Measurements from ENCODE around the gene PRR11. TPM values are rescaled to one million over a fixed set of nuclear protein-coding genes. Genes with fewer than 3 reads are reported as not detected.

The PRR11 gene
- total RNA-seq, 1 experiment from 2014 or later = 86.7 TPM

- peak; percentile 43 for ATAC-seq
- Histone ChIP-seq H4K20me1 (ENCODE audit: insufficient read depth) (no peaks in the 10 kb centered on the region; the same call in 1 of the 2 replicates), H3K27ac (ENCODE audit: low read depth, low read length) (peak overlapping the region; percentile 80), H3K4me3 (replicated peaks in 1 of 2; ENCODE audit: low read depth in 1 of 2, low read length in 2 of 2) (peak overlapping the region; percentile 63 to 86), H2AFZ (ENCODE audit: low read depth, low read length, poor library complexity, severe bottlenecking) (peak overlapping the region; percentile 20), H3K79me2 (ENCODE audit: insufficient read depth, low read length) (peaks cover 56% of the 10 kb centered on the region), H3K4me1 (ENCODE audit: control insufficient read depth in 1 of 2, insufficient read depth in 2 of 2, low read length in 2 of 2) (peaks cover 12 to 19% of the 10 kb centered on the region in 2 experiments), H3K36me3 (ENCODE audit: control insufficient read depth in 1 of 2, insufficient read depth in 2 of 2, low read length in 2 of 2) (peaks cover 7 to 10% of the 10 kb centered on the region in 2 experiments; a peak in 3 of 4 replicates), H3K27me3 (ENCODE audit: insufficient read depth, low read length) (no peaks in the 10 kb centered on the region), H3K9me3 (ENCODE audit: control insufficient read depth in 1 of 2, insufficient read depth in 1 of 2, low read depth in 1 of 2, low read length in 2 of 2) (no peaks in the 10 kb centered on the region), H3K9me2 (ENCODE audit: insufficient read depth) (no peaks in the 10 kb centered on the region), H3K9ac (ENCODE audit: low read length) (peak overlapping the region; percentile 90), H3K4me2 (ENCODE audit: low read length) (peak overlapping the region; percentile 90)
- TSS peak; percentile 38 for BruUV-seq (replicated peaks)
- no peak for TF ChIP-seq ZNF274 (IDR thresholded peaks at IDR 0.05; ENCODE audit: low read depth, low read length)
- TF ChIP-seq SRF (IDR thresholded peaks at IDR 0.05; ENCODE audit: low read depth) = no peak
- no peak for TF ChIP-seq JUND (IDR thresholded peaks at IDR 0.05)
- 0 out of 2 replicates have a peak, but pooled peaks have one; percentile 36 for TF ChIP-seq SIN3A (IDR thresholded peaks at IDR 0.05; ENCODE audit: low read depth)
- ChIA-PET POLR2A (interaction anchor here (1.1 to 1.4 kb wide), 4 partner anchors 10 to 475 kb away, joined by 3 to 6 read pairs (median 4); no protein-coding TSS in a partner anchor), CTCF (interaction anchor here (0.8 to 2.2 kb wide), 2 partner anchors 11 to 40 kb away, joined by 3 to 6 read pairs; no protein-coding TSS in a partner anchor), RAD21 (ENCODE audit: low non-redundant PET in 1 of 2, low total read pairs in 2 of 2, uncharacterized antibody in 2 of 2, unreplicated experiment in 2 of 2) (interaction anchor here in 1 of 2 experiments (1.1 kb wide), 1 partner anchor 49 kb away, joined by 4 read pairs; the partner anchor contains the start of genes PRR11 and SKA2)
- no peak for DNase-seq (ENCODE audit: low read depth, low spot score)
- intact Hi-C loops (cut with micrococcal nuclease) = loop anchor here (1.0 to 10.0 kb wide), 2 partner anchors 49 to 591 kb away; partner anchors contain the start of genes MTMR4, PRR11 and SKA2
These were observed 49.6 kb upstream of the PRR11 start for GRCh38 chr17:59105852-59106462.

DNA sequence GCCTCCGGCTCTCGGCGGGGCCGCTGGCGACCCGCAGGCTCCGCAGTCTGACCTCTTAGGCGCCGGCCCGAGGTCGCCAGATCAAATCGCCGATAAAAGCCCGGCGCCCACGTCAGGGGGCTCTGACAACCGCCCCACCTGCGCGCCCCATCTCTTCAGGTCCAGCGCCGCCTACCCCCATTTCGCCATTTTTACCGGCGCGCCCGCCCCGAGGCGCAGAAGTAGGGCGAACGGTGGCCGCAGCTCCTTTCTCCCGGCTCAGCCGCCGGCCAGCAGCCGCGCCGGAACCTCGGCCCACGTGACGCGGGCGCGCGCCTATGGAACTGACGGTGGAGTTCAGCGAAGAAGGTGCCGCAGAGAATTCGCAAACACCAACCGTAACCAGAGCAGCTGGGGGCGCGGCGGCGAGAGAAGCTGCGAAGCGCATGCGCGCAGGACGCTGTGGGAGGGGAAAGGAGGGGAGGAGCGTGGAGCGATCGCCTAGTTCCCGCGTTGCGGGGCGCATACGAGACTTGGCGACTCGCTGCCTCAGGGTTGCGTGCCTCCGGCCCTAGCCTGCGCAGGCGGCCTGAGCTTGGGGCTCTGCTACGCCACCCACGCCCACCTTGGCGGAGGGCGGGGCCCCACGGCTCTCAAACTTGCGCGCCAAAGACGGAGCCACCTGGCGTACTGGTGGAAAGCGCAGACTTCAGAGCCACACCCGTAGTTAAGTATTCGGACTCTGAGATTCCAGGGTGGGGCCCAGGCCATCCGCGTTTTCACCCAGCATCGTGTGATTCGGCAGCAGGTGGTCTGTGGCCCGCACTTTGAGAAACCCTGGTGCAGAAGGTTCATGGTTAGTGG lies 48.9 kb upstream of the PRR11 start, which contains the start of gene TRIM37:
TRIM37 (minus strand) TSS at position 418 of the 843 bp plus-strand sequence. CDS start 419 bp downstream, outside the sequence.
- peak; percentile 100 for DNase-seq (ENCODE audit: low read depth, low spot score)
- no peaks in the 10 kb centered on the region for H3K27me3 ChIP-seq (ENCODE audit: insufficient read depth, low read length)
- H3K27ac ChIP-seq (ENCODE audit: low read depth, low read length) = peak within 1 kb of the TSS; percentile 80
- ChIA-PET RAD21 (ENCODE audit: low non-redundant PET in 1 of 2, low total read pairs in 2 of 2, uncharacterized antibody in 2 of 2, unreplicated experiment in 2 of 2) (interaction anchor here in 1 of 2 experiments (0.6 to 1.1 kb wide), 2 partner anchors 48 to 226 kb away, joined by 3 to 4 read pairs; partner anchors contain the start of genes PRR11 and SKA2), CTCF (interaction anchor here (0.8 to 2.2 kb wide), 2 partner anchors 12 to 40 kb away, joined by 3 to 6 read pairs; no protein-coding TSS in a partner anchor), POLR2A (interaction anchor here (1.1 to 1.4 kb wide), 4 partner anchors 11 to 476 kb away, joined by 3 to 6 read pairs (median 4); no protein-coding TSS in a partner anchor)
- BruUV-seq (replicated peaks) = no TSS peak
- peak within 1 kb of the TSS; percentile 90 for H3K9ac ChIP-seq (ENCODE audit: low read length)
- peak within 1 kb of the TSS; percentile 90 for H3K4me2 ChIP-seq (ENCODE audit: low read length)
- intact Hi-C loops (cut with micrococcal nuclease) = loop anchor here (1.0 to 10.0 kb wide), 2 partner anchors 49 to 592 kb away; partner anchors contain the start of genes MTMR4, PRR11 and SKA2
- H3K9me3 ChIP-seq (ENCODE audit: control insufficient read depth in 1 of 2, insufficient read depth in 1 of 2, low read depth in 1 of 2, low read length in 2 of 2) = no peaks in the 10 kb centered on the region
- ATAC-seq = peak; percentile 96
- peaks cover 52% of the 10 kb centered on the region for H3K79me2 ChIP-seq (ENCODE audit: insufficient read depth, low read length)
- peaks cover 12 to 19% of the 10 kb centered on the region in 2 experiments for H3K4me1 ChIP-seq (ENCODE audit: control insufficient read depth in 1 of 2, insufficient read depth in 2 of 2, low read length in 2 of 2)
- H4K20me1 ChIP-seq (ENCODE audit: insufficient read depth) = no peaks in the 10 kb centered on the region; the same call in 1 of the 2 replicates
- H2AFZ ChIP-seq (ENCODE audit: low read depth, low read length, poor library complexity, severe bottlenecking) = peak within 1 kb of the TSS; percentile 39
- peaks cover 9 to 10% of the 10 kb centered on the region in 2 experiments; a peak in 3 of 4 replicates for H3K36me3 ChIP-seq (ENCODE audit: control insufficient read depth in 1 of 2, insufficient read depth in 2 of 2, low read length in 2 of 2)
- H3K4me3 ChIP-seq (replicated peaks in 1 of 2; ENCODE audit: low read depth in 1 of 2, low read length in 2 of 2) = peak within 1 kb of the TSS; percentile 65 to 86
- no peaks in the 10 kb centered on the region for H3K9me2 ChIP-seq (ENCODE audit: insufficient read depth)
- TF ChIP-seq, protein P1, sequence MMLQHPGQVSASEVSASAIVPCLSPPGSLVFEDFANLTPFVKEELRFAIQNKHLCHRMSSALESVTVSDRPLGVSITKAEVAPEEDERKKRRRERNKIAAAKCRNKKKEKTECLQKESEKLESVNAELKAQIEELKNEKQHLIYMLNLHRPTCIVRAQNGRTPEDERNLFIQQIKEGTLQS (IDR thresholded peaks at IDR 0.05) = no peak
- TF ChIP-seq JUND (IDR thresholded peaks at IDR 0.05) (no peak), EZH2 (IDR thresholded peaks at IDR 0.05) (no peak), POLR2A (IDR thresholded peaks at IDR 0.05; ENCODE audit: borderline replicate concordance, extremely low read depth, insufficient read depth, insufficient read length) (peak; percentile 84), SP1 (IDR thresholded peaks at IDR 0.05; ENCODE audit: low read depth) (peak; percentile 72; the same call in 1 of the 2 replicates)
- TF ChIP-seq, protein P2, sequence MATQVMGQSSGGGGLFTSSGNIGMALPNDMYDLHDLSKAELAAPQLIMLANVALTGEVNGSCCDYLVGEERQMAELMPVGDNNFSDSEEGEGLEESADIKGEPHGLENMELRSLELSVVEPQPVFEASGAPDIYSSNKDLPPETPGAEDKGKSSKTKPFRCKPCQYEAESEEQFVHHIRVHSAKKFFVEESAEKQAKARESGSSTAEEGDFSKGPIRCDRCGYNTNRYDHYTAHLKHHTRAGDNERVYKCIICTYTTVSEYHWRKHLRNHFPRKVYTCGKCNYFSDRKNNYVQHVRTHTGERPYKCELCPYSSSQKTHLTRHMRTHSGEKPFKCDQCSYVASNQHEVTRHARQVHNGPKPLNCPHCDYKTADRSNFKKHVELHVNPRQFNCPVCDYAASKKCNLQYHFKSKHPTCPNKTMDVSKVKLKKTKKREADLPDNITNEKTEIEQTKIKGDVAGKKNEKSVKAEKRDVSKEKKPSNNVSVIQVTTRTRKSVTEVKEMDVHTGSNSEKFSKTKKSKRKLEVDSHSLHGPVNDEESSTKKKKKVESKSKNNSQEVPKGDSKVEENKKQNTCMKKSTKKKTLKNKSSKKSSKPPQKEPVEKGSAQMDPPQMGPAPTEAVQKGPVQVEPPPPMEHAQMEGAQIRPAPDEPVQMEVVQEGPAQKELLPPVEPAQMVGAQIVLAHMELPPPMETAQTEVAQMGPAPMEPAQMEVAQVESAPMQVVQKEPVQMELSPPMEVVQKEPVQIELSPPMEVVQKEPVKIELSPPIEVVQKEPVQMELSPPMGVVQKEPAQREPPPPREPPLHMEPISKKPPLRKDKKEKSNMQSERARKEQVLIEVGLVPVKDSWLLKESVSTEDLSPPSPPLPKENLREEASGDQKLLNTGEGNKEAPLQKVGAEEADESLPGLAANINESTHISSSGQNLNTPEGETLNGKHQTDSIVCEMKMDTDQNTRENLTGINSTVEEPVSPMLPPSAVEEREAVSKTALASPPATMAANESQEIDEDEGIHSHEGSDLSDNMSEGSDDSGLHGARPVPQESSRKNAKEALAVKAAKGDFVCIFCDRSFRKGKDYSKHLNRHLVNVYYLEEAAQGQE (IDR thresholded peaks at IDR 0.05; ENCODE audit: low read depth) = no peak
